Suppressor macrophage treated with lipopolysaccharide for 4 hours (primary cell): ENCODE measurements around the gene SIAE.
"Not testable (repeated sequence)": the region's sequence is repeated elsewhere in the genome, so short reads cannot be mapped to it uniquely, and the experiment has no call there.

Source experiments
- DNase-seq: peaks from one replicate; pipeline ENCODE4 v3.0.0-alpha.2; 2020

The SIAE gene

GRCh38 chr11:124622531-124623451 is 50.7 kb downstream of the SIAE start, which contains the start of gene TBRG1:
Gene TBRG1, plus strand, starts transcription at chr11:124622864. Its CDS starts 220 bp downstream, at chr11:124623084.
- DNase-seq, result peak; percentile 93

GRCh38 chr11:124618863-124619262 is 54.7 kb downstream of the SIAE start:
- no peak for DNase-seq

DNA sequence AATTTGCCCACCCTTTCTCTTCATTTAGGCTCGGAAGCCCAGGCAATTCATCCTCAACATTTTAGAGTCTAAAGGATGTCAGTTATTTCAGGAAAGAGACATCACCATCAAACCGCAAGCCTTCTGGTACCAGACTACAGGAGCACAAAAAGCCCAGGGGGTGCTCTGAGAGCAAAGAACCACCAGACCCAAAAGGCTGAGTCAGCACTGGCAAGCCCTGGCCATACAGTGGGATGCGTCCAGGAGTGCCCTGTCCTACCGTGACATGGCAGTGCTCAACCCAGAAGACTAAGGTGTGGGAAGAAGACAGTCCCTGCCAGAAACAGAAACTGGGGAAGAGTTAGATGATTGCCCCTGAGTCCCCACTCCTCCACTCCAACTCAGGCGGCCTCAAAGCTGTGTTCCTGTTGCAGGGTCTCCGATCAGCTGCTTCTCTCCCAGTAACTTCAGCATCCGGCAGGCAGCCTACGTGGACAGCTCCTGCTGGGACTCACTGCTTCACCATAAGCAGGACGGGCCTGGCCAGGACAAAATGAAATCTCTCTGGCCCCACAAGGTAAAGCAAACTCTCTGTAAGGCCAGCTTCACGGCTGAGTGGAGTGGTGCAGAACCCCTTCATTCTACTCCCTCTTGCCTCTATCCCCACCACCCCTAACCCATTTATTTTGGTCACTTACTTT is 60.8 kb downstream of the SIAE start:
- DNase-seq, result no peak

- DNase-seq, result no peak
Observed at GRCh38 chr11:124612045-124612444, 61.5 kb downstream of the SIAE start.

DNA sequence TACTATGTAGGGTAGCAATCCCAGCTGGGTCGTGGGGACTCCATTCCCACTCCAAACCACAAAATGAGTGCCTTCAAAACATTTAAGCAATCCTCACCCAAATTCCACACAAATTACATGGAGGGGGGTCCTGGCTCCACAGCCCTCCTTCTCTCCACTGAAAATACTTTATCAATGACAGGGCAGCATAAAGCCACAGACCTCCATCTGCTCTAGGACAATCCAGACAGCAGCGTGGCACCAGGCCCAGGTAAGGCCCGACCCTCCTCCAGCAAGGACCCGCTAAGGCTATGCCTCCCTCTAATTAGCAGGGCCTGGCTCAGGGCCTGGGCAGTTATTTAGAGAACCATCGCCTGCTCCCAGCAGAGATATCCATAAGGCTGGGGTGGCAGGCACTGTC is 62.5 kb downstream of the SIAE start, which contains the start of gene PANX3:
Gene PANX3 (plus strand): TSS at position 365 of the 400 bp plus-strand sequence. CDS start 129 bp downstream, outside the sequence.
- DNase-seq, result no peak

- no peak for DNase-seq
Observed at GRCh38 chr11:124610295-124610694, 63.2 kb downstream of the SIAE start.

- DNase-seq, result peak; percentile 4
Observed at GRCh38 chr11:124608147-124608546, 65.4 kb downstream of the SIAE start.

DNA sequence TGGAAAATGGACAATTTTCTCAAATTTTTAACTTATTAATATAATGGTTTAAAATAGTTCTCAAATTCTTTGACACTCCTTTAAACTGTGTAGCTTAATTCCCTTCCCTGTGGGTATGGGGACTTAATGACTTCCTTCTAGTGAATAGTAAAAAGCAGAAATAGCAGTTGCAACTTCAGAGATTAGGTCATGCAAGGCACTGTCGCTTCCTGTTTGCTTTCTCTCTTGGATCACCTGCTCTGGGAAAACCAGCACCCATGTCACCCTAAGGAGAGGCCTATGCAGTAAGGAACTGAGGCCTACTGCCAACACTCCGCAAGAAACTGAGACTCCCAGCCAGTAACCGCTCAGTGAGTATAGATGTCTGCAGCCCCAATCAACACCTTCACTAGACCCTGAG is 67.8 kb downstream of the SIAE start:
- peak; percentile 82 for DNase-seq

DNA sequence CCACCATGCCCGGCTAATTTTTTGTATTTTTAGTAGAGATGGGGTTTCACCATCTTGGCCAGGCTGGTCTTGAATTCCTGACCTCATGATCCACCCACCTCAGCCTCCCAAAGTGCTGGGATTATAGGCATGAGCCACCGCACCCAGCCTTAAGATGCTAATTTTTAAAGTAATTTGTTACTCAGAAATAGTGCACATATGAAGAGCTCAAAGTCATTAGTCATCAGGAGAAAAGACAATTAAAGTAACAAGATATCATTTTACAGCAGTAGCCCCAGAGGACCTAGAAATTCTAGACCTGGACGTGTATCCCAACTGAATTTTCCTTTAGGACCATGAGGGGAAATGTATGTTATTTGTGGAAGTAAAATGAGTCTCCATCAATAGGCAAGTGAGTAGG is 70.8 kb downstream of the SIAE start:
- not testable (repeated sequence) for DNase-seq

- DNase-seq, result peak; percentile 40
Observed at GRCh38 chr11:124602193-124602592, 71.3 kb downstream of the SIAE start.

DNA sequence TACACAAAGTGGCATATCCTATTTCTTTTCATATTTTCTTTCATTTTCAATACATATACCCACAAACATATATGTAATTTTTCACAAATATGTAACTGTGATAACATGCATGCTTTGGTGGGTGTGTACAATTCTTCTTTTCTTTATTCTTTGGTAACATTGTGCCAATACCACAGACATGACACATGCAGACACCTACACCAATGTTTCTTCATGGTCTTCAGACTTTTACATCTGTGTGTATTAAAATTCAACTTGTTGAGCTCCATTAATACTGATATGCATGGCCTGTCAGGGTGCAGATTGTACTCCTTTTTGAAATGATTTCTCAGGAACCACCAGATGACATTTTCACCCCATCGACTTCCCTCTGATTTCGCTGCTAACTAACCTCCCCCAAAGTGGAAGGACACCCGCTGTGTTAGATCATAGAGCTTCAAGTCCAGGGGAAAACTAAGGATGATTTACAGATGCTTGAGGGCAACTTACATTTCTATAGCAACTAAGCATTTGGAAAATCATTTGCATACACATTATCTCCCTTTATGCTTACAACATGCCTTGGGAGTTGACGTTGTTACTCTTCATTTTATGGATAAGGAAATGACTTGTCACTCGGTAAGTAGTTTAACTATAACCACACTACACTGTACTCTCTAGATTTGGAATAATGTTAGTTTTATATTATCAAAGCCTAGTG is 72.8 kb downstream of the SIAE start:
- DNase-seq, result no peak

GRCh38 chr11:124597626-124598025 is 75.9 kb downstream of the SIAE start:
- DNase-seq, result no peak

- no peak for DNase-seq
Observed at GRCh38 chr11:124595302-124595701, 78.2 kb downstream of the SIAE start.

- DNase-seq, result no peak
Observed at GRCh38 chr11:124592627-124593026, 80.9 kb downstream of the SIAE start.

- no peak for DNase-seq
Observed at GRCh38 chr11:124591430-124591829, 82.1 kb downstream of the SIAE start.

GRCh38 chr11:124586238-124586860 is 87.2 kb downstream of the SIAE start:
- peak; percentile 73 for DNase-seq

- no peak for DNase-seq
Observed at GRCh38 chr11:124584681-124585372, 88.7 kb downstream of the SIAE start.

GRCh38 chr11:124583781-124584180 is 89.8 kb downstream of the SIAE start:
- DNase-seq, result no peak
